Hematopoietic multipotent progenitor cell treated with erythropoietin and hydrocortisone succinate and interleukin-3 and kit ligand, for 8 days (in vitro differentiated cells): Measurements from ENCODE around the gene MOB2.

Source experiments
- DNase-seq: peaks from one replicate; pipeline ENCODE4 v3.0.0-alpha.2; 2015

Gene MOB2

DNA sequence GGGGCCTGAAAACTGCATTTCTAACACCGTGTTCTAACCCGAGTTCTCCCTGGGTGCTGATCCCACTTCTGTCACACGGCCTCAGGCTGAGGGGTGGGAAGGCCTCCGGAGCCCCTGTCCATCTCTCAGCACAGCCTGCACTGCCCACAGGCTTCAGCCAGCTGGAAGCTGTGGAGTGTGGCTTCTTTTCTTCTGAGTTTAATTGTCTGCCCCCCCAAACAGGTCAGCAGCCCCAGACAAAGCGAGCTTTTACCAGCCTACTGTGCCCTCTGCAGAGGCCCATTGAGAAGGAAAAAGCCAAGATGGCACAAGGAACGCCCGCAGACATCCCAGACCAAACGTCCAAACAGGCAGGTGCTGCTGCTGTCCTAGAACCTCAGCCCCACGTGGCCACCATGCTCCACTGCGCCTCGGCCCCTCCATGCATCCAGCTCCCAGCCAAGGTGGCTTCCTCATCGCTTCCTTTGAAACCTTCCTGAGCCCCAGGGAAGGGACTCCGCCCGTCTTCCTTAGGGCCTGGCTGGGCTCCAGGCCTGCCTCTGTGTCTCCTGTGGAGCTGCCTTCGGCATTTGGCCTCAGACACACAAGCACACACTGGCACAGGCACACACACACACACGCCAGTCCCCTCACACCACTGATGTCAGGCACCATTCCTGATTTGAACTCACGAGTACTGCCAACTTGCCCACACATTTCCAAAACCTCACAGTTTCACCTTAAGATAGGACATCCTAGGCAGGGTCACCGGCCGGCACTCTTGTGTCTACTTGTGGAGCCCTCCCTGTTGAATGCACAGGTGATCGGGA lies 1.7 kb downstream of the MOB2 start:
- no peak for DNase-seq

DNA sequence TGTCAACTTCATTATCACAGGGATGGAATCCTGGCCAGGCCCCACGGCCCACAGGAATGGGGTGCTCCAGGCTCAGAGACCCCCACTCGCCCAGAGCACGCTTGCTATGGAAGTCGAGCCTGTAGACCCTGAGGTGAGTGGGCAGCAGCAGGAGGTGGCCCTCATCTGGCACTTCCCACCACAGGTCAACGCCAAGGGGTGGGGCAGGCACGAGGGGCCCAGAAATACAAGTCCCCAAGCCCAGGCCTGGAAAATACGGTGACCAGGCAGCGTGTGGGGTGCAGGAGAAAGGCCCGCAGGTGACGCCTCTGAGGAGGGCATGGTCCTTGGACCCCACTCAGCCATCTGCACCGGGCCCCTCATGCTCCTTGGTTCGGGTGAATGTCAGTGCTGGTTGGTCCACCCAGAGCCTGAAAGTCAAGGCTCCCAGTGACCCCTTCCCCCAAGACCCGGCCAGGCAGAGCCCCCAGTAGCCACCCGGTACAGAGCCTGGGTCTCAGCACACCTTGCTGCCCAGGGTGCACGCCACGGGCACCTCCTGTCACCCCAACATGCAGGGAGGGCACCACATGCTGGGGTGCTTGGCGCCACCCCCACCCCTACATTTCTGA lies 2.4 kb downstream of the MOB2 start:
- DNase-seq, result no peak

DNA sequence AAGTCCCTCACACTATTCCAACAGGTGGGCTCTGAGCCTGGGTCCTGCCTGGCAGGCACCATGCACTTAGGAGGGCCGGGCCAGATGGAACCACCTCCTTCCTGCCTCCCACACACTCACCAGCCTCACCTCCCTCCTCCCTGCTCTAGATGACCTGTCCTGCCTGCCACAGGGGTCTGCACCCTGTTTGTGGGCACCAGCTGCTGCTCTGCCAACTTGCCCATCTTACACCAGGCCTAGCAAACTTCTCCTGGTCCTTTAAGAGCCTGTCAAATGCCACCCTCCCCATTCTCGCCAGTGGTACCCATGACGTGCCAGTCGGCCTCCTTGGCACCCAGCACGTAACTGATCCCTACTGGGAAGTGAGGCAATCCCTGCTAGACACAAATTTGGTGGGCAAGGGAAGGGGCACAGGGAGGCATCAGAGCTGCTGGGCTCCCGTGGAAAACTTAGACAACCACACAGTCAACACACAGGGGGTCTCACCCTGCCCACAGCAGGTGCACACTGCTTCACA lies 3.1 kb downstream of the MOB2 start:
- no peak for DNase-seq

DNA sequence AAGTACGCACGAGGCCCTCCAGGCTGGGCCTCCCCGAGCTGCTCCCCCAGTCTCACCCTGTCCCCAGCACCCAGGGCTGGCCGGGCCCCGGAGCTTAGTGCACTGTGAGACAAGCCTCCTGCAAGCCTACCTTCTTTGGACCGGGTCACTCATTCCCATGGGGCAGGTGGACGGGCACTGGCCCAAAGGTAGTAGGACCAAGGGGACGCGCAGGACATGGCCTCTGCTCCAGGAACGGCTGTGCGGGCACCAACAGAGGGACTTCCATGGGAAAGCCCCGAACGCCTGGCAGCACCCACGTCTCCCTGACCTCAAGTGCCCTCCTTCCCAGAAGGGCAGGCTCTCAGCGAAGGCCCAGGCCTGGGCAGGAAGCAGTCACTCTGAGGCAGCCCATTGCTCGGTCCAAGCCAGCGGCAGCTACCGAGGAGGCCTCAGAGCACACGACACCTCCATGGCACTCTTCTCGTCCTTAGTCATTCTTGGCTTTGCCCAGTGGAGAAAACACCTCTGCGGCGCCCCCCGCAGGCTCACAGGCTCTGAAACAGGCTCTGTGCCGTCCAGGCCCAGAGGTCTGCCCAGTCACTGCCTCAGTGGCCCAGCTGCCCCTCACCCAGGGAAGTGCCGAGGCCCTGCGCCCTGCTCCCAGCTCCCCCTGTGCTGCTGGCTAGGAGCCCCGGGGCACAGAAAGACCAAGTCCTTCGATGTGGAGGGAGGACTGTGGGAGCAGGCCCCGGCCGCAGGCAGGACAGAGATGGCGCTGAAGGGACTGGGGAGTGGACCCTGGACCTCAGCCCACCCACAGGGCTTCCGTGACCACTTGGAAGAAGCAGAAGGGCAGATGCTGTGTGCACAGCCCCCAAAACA lies 3.8 kb downstream of the MOB2 start:
- DNase-seq, result no peak

DNA sequence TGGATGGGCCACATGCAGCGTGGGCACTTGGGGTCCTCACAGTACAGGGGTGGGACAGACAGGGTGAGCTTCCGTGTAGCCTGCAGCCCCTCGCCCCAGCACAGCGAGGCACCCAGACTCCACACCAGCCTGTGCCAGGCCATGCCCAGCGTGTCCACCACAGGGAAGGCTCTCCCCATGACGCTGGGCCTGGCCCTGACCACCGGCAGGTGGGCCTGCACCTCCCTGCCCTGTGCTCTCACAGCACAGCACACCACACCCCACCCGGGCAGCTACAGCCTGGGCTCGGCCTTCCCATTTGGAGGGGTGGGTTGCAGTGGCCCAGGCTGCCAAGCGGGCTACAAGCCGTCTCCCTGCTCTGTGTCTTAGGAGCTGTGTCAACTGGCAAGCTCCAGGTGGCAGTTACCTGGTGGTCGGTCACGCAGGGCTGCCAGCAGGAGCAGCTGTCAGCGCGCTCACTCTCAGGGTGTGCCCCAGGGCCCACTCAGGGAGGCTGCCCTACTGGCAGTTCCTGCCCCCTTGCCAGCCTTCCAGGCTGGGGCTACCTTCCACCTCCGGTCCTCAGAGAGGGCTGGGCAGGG lies 4.6 kb downstream of the MOB2 start:
- no peak for DNase-seq

DNA sequence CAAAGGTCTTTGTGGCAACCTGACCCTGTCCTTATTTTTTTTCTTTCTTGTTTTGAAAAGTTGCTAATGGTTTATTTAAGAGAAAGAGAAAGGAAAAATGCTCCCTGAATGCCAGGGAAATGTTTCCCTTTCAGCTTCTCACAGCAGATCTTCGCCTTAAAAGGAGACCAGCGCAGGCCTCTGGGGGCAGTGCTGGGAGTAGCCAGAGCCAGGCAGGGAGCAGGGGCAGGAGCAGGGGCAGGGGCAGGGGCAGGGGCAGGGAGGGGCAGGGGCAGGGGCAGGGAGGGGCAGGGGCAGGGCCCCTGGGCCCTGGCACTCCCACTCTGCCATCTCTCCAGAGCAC lies 5.1 kb downstream of the MOB2 start:
- DNase-seq, result no peak

DNA sequence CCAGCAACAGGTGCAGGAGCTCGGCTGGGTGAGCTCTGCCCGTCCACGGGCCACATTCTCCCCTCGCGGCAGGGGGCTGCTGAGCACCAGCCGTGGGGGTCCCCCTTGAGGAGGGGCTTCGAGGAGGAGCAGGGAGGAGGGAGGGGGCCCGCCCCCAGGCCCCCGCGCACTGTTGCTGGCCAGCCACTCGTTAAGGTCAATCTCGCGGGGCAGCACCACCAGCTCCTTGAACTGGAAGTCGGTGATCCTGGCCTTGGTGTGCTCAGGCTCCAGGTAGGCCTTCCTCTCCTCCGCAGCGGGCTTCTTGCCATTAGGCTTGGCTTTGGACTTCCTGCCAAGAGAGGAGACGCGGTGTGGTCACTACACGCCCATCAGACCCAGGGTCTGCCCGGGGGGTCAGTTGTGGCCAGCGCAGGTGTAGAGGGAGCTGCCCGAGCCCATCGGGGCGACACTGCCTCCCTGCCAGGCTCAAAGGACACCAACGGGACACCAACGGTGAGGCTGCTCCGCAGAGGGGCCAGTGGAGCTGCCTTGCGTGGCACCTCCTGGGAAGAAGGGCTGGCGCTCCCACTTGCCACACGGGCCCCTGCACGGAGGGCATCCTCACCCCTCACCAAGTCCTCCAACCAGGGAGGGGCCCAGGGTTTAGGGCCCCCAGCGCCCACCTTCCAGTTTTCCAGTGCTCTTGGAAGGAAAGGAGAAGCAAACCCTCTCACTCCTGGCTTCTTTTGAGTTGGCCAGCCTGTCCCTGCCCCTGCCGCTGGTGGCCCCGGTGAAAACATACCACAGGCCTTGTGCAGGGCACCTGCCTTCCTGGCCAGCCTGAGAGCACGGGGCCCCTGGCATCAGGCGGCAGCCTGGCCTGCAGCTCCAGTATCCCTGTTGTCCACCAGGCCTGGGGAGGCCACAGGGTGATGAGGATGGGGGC lies 5.8 kb downstream of the MOB2 start:
- DNase-seq, result no peak

DNA sequence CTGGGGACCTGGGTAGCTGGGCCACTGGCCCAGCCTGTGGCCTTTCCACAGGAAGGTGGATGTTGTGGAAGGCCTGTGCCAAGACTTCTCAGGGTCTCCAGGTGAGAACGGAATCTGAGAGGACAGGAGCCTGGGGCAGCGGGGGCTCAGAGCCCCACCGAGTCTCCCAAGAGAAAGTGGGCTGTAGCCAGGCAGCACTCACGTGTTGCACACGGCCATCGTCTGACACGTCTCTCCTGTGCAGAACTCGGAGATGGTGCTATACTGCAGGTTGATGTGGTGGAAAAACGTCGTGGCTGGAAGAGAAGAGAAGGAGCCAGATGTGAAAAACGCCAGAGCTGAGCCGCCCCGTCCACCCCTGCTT lies 6.4 kb downstream of the MOB2 start:
- DNase-seq, result no peak

DNA sequence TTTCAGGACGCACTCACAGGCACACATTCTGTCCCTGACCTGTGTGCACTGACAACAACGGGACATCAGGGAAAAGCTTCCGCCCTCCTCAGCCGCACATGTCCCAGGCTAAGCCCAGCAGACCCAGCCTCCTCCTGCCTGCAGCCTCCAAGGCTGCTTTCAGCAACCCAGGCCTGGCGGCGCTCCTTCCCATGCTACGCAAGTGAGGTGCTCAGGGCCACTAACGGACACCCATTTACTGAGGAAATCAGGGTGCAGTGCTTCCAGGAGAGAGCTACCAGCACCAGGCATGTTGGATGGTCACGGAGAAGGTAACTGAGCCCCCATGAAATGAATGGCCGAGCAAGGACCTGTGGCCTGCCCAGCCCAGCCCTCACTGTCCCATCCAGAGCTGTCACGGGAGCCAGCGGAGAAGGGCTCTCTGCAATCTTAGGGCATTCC lies 6.9 kb downstream of the MOB2 start:
- DNase-seq, result no peak

DNA sequence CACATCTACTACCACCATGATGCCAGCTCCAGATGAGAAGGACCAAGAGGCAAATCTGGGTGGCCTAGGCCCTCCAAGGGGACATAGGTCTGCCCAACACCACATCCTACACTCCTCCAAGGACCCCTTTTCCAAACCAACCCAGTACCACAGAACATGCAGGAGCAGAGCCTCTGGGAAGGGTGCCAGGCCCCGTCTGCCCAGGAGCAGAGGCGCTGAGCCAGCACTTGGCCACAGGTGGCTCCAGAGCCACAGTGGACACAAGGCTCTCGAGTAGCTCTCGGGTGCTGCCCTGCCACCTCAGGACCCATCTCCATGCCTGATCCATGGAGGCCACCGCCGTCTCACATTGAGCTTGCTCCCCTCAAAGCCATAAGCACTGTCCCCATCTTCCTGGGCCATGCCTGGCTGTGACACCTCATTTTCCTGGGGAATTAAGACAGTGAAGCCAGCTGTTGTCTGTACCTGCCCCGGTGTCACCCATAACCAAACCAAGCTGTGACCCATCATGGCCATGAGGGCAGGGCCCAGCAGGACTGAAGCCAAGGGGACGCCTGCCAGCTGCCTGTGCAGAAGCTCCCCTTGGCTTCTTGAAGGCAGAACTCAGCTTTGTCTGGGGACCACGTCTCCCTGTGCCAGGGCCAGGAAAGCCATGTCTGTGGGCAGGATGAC lies 7.4 kb downstream of the MOB2 start:
- no peak for DNase-seq

DNA sequence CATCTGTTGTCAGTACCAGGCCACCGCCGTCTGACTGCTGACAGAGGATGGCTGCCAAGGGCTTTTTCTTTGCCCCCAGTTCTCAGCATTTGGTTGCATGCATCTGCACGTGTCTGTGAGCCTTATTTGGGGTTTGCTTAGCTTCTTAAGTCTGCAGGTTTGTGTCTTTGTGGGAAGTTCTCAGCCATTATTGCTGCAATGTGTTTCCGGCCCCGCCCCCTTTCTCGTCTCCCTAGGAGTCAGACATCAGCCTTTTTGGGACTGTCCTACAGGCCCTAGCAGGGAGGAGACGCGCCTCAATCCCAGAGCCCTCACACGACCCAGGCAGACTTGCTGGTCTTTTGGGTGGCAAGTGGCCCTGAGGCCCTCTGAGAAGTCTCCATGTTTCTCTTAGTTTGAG lies 8.0 kb downstream of the MOB2 start:
- no peak for DNase-seq

DNA sequence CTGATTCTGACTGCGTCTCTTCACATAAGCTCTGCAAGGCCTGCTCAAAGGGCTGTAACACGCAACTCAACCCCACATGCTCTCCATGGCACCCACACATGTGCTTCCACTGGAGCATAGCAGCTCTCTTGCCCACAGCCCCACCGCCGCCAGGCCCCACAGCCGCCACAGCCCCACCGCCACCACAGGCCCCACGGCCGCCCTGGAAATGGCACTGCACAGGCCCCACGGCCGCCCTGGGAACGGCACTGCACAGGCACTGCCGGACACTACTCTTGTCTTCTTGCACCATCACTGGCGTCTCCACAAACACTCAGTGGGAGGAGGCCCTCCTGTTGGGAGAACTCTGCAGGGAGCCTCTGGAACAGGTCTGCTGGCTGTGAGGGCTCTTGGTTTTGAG lies 8.6 kb downstream of the MOB2 start:
- no peak for DNase-seq

DNA sequence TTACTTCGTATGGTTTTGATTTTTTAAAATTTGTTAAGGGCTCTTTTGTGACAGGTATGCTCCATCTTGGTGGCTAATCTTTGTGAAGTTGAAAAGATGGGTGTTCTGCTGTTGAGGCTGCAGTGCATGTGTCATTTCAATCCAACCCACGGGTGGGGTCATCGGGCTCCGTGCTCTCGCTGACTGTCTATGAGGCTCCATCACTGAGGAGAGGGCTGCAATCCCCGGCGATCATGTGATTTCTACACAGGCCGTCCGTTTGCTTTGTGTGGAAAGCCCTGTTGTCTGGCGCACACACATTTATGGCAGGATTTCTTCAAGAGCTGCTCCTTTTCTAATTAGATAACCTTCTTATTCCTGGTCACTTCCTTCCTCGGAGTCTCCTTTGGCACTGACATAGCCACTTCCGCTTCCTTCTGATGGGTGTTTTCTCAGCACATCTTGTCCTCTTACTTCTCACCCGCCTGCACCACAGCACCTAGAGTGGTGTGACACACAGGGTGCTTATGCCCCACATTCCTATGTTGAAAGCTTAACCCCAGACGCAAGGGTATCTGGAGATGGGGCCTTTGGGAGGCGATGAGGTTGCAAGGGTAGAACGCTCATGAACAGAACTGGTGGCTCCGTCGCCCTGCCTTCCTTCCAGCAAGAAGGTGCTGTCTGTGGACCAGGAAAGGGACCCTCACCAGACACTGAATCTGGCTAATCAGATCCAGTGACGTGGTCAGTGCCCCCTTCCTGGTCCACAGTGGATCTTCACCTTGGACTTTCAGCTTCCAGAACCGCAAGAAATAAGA lies 9.4 kb downstream of the MOB2 start:
- DNase-seq, result no peak

DNA sequence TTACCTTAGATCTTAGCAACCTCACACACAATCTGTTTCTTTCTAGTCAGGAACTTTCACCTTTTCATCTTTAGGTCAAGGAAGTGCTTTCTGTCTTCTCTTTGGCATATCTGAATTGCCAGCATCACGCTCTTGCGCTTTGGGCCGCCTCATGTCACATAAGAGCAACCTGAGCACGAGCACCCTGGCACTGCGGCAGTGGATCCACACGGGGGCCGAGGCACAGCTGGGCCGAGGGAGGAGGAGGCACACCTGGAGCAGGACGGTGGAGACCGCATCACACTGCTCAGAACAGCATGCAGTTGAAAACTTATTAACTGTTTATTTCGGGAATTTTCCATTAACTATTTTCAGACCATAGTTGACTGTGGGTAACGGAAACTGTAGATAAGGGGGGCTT lies 10.7 kb downstream of the MOB2 start:
- DNase-seq, result no peak

DNA sequence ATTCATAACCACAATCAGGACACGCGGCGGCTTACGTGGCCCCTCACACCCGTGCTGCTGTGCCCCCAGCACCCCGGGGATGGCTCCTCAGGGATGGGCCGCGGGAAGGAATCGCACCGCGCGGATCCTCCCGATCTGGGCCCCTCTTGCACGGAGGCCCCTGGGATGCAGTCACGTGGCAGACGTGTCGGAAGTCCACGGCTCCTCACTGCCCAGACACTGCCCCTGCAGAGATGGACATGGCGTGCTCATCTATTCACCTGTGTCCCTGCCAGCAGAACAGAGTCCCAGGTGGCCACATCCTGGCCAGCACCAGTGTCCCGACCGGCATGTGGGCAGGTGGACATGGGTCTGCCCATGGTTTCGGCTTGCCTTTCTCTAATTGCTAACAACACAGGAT lies 12.8 kb downstream of the MOB2 start:
- DNase-seq, result no peak

DNA sequence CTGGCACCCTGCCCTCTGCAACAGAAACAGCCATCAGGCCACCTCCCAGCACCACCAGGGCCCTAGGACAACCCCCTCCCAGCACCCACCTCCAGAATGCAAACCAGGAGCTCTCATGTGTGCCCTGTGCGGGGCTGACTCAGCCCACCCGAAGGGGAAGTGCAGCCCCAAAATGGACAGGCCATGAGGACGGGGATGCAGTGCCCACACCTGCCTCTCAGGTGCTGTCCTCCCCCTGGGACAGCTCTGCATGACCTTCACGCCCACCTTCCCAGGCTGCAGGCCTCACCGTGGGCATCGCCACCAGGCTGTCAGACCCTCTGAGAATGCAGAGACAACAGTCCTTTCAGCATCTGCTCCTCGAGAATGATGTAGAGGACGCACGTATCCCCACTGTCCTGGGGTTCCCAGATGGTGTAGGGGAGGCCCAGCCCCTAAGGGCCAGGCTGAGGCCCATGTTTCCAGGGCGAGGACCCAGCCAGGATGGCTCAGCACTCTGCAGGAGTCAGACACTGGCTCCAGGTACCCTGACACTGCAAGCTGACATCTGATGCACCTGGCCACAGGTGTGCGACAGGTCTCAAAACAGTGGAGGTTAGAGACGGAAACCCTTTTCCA lies 13.5 kb downstream of the MOB2 start:
- DNase-seq, result no peak

DNA sequence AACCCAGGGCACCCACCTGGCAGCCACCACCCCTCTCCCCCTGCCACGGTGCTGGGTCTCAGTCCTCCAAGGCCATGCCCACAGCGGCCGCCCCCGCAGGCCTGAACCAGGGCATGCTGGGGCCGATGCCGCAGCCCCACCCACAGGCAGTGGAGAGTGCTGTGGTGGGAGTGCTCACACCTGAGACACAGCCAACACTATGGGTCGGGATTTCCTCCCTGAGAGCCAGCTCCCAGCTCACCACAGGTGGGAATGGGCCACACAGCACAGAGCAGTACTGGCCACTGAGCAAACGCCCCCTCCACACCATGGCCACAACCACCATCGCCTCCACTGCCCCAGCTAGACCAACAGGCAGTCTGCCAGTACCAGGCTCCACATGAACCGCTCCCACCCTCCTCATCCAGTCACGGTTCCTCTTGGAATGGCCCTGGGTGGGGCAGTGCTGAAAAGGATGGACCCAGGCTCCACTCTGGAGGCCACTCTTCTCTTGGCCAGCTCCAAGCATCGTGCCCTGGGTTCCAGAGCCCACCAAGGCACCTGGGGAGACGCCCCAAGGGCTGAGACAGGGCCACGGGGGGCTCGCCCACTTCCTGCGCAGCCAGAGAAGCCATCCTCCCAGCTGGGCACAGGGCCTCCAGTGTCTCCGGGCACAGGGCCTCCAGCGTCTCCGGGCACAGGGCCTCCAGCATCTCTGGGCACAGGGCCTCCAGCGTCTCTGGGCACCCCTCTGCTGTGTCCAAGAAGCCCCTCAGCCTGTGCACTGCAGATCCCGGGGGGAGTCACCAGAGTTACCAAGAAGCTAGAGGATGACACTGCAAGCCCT lies 14.2 kb downstream of the MOB2 start:
- no peak for DNase-seq

DNA sequence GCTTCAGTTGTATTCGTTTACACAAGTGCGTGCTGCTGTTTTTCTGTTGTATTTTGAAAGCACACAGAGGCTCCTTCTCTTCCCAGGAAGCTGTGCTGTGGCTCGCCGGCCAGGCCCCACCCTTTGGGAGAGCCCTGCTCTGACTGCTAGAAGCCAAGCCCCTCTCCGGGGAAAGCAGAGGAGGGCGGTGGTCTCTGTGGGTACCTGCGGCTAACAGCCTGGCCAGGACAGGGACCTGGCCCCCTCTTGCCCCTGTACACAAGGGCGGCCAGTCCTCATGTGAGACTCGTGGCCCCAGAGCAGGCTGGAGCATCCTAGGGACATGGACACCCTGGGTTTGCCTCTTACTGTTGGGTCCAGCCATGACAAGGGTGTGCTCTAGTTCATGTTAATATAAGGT lies 14.8 kb downstream of the MOB2 start:
- DNase-seq, result no peak
